ENCODE measurements around the gene SLCO2B1.

GRCh38 chr11:75202195-75202594 is 51.3 kb downstream of the SLCO2B1 start:
- TF ChIP-seq, protein P1, sequence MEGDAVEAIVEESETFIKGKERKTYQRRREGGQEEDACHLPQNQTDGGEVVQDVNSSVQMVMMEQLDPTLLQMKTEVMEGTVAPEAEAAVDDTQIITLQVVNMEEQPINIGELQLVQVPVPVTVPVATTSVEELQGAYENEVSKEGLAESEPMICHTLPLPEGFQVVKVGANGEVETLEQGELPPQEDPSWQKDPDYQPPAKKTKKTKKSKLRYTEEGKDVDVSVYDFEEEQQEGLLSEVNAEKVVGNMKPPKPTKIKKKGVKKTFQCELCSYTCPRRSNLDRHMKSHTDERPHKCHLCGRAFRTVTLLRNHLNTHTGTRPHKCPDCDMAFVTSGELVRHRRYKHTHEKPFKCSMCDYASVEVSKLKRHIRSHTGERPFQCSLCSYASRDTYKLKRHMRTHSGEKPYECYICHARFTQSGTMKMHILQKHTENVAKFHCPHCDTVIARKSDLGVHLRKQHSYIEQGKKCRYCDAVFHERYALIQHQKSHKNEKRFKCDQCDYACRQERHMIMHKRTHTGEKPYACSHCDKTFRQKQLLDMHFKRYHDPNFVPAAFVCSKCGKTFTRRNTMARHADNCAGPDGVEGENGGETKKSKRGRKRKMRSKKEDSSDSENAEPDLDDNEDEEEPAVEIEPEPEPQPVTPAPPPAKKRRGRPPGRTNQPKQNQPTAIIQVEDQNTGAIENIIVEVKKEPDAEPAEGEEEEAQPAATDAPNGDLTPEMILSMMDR (conservative IDR thresholded peaks at IDR 0.05; ENCODE audit: low read depth in 2 of 2): no peak
- no peak for TF ChIP-seq EZH2phosphoT487 (IDR thresholded peaks at IDR 0.05; ENCODE audit: unreplicated experiment)
- TF ChIP-seq JUNB (IDR thresholded peaks at IDR 0.05; ENCODE audit: unreplicated experiment): no peak
- no peak for TF ChIP-seq EZH2 (IDR thresholded peaks at IDR 0.05; ENCODE audit: low read depth, unreplicated experiment)
- TF ChIP-seq, protein P2, sequence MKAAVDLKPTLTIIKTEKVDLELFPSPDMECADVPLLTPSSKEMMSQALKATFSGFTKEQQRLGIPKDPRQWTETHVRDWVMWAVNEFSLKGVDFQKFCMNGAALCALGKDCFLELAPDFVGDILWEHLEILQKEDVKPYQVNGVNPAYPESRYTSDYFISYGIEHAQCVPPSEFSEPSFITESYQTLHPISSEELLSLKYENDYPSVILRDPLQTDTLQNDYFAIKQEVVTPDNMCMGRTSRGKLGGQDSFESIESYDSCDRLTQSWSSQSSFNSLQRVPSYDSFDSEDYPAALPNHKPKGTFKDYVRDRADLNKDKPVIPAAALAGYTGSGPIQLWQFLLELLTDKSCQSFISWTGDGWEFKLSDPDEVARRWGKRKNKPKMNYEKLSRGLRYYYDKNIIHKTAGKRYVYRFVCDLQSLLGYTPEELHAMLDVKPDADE (IDR thresholded peaks at IDR 0.05): no peak
- TF ChIP-seq REST (IDR thresholded peaks at IDR 0.05; ENCODE audit: unreplicated experiment): no peak
- no peak for TF ChIP-seq POLR2AphosphoS5 (IDR thresholded peaks at IDR 0.05; ENCODE audit: low read depth)
- TF ChIP-seq ZNF114 (CRISPR knock-in tag; IDR thresholded peaks at IDR 0.05): no peak
- TF ChIP-seq CREB1 (CRISPR knock-in tag; IDR thresholded peaks at IDR 0.05; ENCODE audit: low read depth): no peak
- TF ChIP-seq NANOG (IDR thresholded peaks at IDR 0.05; ENCODE audit: borderline replicate concordance): no peak
- no peak for TF ChIP-seq ZNF331 (CRISPR knock-in tag; IDR thresholded peaks at IDR 0.05; ENCODE audit: low read depth)
- TF ChIP-seq, protein P3, sequence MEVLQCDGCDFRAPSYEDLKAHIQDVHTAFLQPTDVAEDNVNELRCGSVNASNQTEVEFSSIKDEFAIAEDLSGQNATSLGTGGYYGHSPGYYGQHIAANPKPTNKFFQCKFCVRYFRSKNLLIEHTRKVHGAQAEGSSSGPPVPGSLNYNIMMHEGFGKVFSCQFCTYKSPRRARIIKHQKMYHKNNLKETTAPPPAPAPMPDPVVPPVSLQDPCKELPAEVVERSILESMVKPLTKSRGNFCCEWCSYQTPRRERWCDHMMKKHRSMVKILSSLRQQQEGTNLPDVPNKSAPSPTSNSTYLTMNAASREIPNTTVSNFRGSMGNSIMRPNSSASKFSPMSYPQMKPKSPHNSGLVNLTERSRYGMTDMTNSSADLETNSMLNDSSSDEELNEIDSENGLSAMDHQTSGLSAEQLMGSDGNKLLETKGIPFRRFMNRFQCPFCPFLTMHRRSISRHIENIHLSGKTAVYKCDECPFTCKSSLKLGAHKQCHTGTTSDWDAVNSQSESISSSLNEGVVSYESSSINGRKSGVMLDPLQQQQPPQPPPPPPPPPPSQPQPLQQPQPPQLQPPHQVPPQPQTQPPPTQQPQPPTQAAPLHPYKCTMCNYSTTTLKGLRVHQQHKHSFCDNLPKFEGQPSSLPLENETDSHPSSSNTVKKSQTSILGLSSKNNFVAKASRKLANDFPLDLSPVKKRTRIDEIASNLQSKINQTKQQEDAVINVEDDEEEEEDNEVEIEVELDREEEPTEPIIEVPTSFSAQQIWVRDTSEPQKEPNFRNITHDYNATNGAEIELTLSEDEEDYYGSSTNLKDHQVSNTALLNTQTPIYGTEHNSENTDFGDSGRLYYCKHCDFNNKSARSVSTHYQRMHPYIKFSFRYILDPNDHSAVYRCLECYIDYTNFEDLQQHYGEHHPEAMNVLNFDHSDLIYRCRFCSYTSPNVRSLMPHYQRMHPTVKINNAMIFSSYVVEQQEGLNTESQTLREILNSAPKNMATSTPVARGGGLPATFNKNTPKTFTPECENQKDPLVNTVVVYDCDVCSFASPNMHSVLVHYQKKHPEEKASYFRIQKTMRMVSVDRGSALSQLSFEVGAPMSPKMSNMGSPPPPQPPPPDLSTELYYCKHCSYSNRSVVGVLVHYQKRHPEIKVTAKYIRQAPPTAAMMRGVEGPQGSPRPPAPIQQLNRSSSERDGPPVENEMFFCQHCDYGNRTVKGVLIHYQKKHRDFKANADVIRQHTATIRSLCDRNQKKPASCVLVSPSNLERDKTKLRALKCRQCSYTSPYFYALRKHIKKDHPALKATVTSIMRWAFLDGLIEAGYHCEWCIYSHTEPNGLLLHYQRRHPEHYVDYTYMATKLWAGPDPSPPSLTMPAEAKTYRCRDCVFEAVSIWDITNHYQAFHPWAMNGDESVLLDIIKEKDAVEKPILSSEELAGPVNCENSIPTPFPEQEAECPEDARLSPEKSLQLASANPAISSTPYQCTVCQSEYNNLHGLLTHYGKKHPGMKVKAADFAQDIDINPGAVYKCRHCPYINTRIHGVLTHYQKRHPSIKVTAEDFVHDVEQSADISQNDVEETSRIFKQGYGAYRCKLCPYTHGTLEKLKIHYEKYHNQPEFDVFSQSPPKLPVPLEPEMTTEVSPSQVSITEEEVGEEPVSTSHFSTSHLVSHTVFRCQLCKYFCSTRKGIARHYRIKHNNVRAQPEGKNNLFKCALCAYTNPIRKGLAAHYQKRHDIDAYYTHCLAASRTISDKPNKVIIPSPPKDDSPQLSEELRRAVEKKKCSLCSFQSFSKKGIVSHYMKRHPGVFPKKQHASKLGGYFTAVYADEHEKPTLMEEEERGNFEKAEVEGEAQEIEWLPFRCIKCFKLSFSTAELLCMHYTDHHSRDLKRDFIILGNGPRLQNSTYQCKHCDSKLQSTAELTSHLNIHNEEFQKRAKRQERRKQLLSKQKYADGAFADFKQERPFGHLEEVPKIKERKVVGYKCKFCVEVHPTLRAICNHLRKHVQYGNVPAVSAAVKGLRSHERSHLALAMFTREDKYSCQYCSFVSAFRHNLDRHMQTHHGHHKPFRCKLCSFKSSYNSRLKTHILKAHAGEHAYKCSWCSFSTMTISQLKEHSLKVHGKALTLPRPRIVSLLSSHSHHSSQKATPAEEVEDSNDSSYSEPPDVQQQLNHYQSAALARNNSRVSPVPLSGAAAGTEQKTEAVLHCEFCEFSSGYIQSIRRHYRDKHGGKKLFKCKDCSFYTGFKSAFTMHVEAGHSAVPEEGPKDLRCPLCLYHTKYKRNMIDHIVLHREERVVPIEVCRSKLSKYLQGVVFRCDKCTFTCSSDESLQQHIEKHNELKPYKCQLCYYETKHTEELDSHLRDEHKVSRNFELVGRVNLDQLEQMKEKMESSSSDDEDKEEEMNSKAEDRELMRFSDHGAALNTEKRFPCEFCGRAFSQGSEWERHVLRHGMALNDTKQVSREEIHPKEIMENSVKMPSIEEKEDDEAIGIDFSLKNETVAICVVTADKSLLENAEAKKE (CRISPR knock-in tag; IDR thresholded peaks at IDR 0.05): no peak
- no peak for TF ChIP-seq STAT1 (IDR thresholded peaks at IDR 0.05; ENCODE audit: unreplicated experiment)
